Neuronal stem cell (in vitro differentiated cells): ENCODE measurements around the gene SLC22A17.

Source experiments
- DNase-seq: peaks from one replicate; pipeline ENCODE4 v3.0.0-alpha.2; 2013; ENCODE audit warnings: low spot score
- H2AFZ ChIP-seq: one replicate; pipeline ENCODE4 v1.6.1; 2013; ENCODE audit warnings: mild to moderate bottlenecking, low read length, inconsistent platforms
- H2AK5ac ChIP-seq: 2 replicates; pipeline ENCODE4 v1.6.1; 2013; ENCODE audit warnings: low read depth, mild to moderate bottlenecking, inconsistent platforms, low read length, moderate library complexity, mixed read lengths
- H2BK120ac ChIP-seq: 2 replicates; pipeline ENCODE4 v1.6.1; 2013; ENCODE audit warnings: low read depth, mild to moderate bottlenecking, inconsistent platforms, low read length, moderate library complexity, mixed read lengths
- H2BK12ac ChIP-seq: one replicate; pipeline ENCODE4 v1.6.1; 2013; ENCODE audit warnings: low read length, inconsistent platforms
- H2BK15ac ChIP-seq: 2 replicates; pipeline ENCODE4 v1.6.1; 2013; ENCODE audit warnings: mild to moderate bottlenecking, low read length, inconsistent platforms, mixed read lengths
- H2BK5ac ChIP-seq: one replicate; pipeline ENCODE4 v1.6.1; 2013; ENCODE audit warnings: inconsistent platforms, mild to moderate bottlenecking, low read length, moderate library complexity
- H3K14ac ChIP-seq: one replicate; pipeline ENCODE4 v1.6.1; 2013; ENCODE audit warnings: low read length, inconsistent platforms
- H3K18ac ChIP-seq: 2 replicates; pipeline ENCODE4 v1.6.1; 2013; ENCODE audit warnings: low read length, inconsistent platforms
- H3K23ac ChIP-seq: 2 replicates; pipeline ENCODE4 v1.6.1; 2013; ENCODE audit warnings: low read depth, mild to moderate bottlenecking, mixed read lengths, low read length, inconsistent platforms; ENCODE audit not compliant: poor library complexity
- H3K27ac ChIP-seq: replicated peaks from 3 replicates; pipeline ENCODE4 v1.5.1; 2013; ENCODE audit warnings: low read length, inconsistent platforms
- H3K27me3 ChIP-seq, 3 experiments: 2 replicates each; pipeline ENCODE4 v1.6.1; 2013; ENCODE audit warnings: low read length in 3 of 3, mild to moderate bottlenecking in 2 of 3, inconsistent platforms in 1 of 3, low read depth in 1 of 3, mixed read lengths in 1 of 3, moderate library complexity in 1 of 3; ENCODE audit not compliant: control insufficient read depth in 3 of 3, insufficient read depth in 3 of 3
- H3K36me3 ChIP-seq, 2 donors: replicated peaks in 1 of 2; 2 replicates each; pipeline ENCODE4 v1.6.1; 2013; ENCODE audit warnings: low read length in 2 of 2; ENCODE audit not compliant: control insufficient read depth in 2 of 2, insufficient read depth in 2 of 2
- H3K4ac ChIP-seq: 2 replicates; pipeline ENCODE4 v1.6.1; 2013; ENCODE audit warnings: inconsistent platforms, mild to moderate bottlenecking, low read length, moderate library complexity
- H3K4me1 ChIP-seq, 2 donors: 1 replicate in 1 of 2; 2 replicates in 1 of 2; pipeline ENCODE4 v1.6.1; 2013; ENCODE audit warnings: low read length in 2 of 2, low read depth in 1 of 2; ENCODE audit not compliant: control insufficient read depth in 2 of 2, insufficient read depth in 1 of 2
- H3K4me2 ChIP-seq: one replicate; pipeline ENCODE4 v1.6.1; 2013; ENCODE audit warnings: mild to moderate bottlenecking, low read length, inconsistent platforms; ENCODE audit not compliant: insufficient read depth, poor library complexity, severe bottlenecking
- H3K4me3 ChIP-seq, 2 donors: 2 replicates each; pipeline ENCODE4 v1.5.1; 2013; ENCODE audit warnings: low read length in 2 of 2, mild to moderate bottlenecking in 2 of 2, inconsistent platforms in 1 of 2, moderate library complexity in 1 of 2
- H3K79me1 ChIP-seq: one replicate; pipeline ENCODE4 v1.6.1; 2013; ENCODE audit warnings: low read depth, mild to moderate bottlenecking, inconsistent platforms, low read length, moderate library complexity
- H3K9ac ChIP-seq: one replicate; pipeline ENCODE4 v1.6.1; 2013; ENCODE audit warnings: mild to moderate bottlenecking, low read depth, low read length, inconsistent platforms; ENCODE audit not compliant: poor library complexity
- H3K9me3 ChIP-seq, 2 donors: replicated peaks in 1 of 2; 2 replicates each; pipeline versions ENCODE3 to v1.6.1; 2013; ENCODE audit warnings: low read length in 2 of 2, mild to moderate bottlenecking in 2 of 2, inconsistent platforms in 1 of 2, low read depth in 1 of 2, mixed read lengths in 1 of 2, moderate library complexity in 1 of 2; ENCODE audit not compliant: control insufficient read depth in 2 of 2, insufficient read depth in 1 of 2
- H4K8ac ChIP-seq: one replicate; pipeline ENCODE4 v1.6.1; 2013; ENCODE audit warnings: low read depth, mild to moderate bottlenecking, inconsistent platforms, low read length, moderate library complexity
- H4K91ac ChIP-seq: one replicate; pipeline ENCODE4 v1.6.1; 2013; ENCODE audit warnings: low read length, low read depth, mild to moderate bottlenecking, inconsistent platforms; ENCODE audit not compliant: poor library complexity
- WGBS, 2 donors: extraction: QIAGEN DNeasy Blood & Tissue Kit; methylation state at CpG; one replicate each; pipeline ENCODE4 v1.1.7; 2013; ENCODE audit warnings: missing lambda C conversion rate in 2 of 2, mixed read lengths in 1 of 2; ENCODE audit not compliant: insufficient read length in 2 of 2, insufficient replicate concordance in 1 of 2; ENCODE audit errors: extremely low coverage in 2 of 2; 5-methylcytosine and 5-hydroxymethylcytosine counted together

SLC22A17 gene

DNA sequence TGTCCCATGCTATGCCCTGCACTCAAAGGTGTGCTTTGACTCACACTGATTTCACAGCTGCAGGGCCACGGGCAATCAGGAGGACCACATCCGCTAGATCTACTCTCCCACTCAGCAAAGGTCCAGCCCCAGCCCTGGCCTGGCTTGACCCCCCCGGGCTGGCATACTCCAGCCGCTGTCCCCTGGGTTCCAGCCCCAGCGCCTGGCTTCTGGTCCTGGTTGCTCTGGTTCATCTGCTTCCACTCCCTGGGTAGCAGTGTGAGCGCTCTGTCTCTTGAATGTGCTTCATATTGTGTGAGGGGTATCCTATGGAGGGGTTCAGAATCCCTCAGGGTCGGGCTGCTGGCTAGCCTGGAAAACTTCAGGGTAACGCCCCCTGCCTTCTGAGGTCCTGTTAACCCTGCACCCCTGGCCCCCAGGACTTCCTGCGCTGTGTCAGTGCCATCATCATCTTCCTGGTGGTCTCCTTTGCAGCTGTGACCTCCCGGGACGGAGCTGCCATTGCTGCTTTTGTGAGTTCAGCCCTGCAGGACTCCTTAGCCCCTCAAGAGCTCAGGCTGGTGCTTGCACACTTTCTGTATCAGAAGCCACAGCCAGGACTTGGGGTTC is 26.0 kb upstream of the SLC22A17 start:
- no peak overlapping the region for H2BK12ac ChIP-seq
- peaks cover 0 to 11% of the 10 kb centered on the region in 2 donors for H3K4me1 ChIP-seq
- H2BK15ac ChIP-seq: no peak overlapping the region
- H2AFZ ChIP-seq: no peak overlapping the region
- no peak overlapping the region for H3K14ac ChIP-seq
- no peak overlapping the region for H3K9ac ChIP-seq
- H3K4me3 ChIP-seq: no peak overlapping the region
- no peak overlapping the region for H3K4me2 ChIP-seq
- no peak overlapping the region for H3K4ac ChIP-seq
- no peaks in the 10 kb centered on the region for H3K79me1 ChIP-seq
- H2BK120ac ChIP-seq: no peak overlapping the region
- WGBS, 2 donors: no CpG with 5 or more reads among the region's 11 CpGs
- H3K9me3 ChIP-seq: no peaks in the 10 kb centered on the region
- H3K23ac ChIP-seq: no peak overlapping the region
- DNase-seq: no peak
- no peak overlapping the region for H2BK5ac ChIP-seq
- no peak overlapping the region for H3K27ac ChIP-seq
- no peak overlapping the region for H4K91ac ChIP-seq
- H2AK5ac ChIP-seq: peak overlapping the region; percentile 91
- peak overlapping the region; percentile 5 for H3K18ac ChIP-seq
- H3K27me3 ChIP-seq: peaks cover 0 to 54% (median 0%) of the 10 kb centered on the region in 3 experiments
- no peak overlapping the region for H4K8ac ChIP-seq
- no peaks in the 10 kb centered on the region for H3K36me3 ChIP-seq

DNA sequence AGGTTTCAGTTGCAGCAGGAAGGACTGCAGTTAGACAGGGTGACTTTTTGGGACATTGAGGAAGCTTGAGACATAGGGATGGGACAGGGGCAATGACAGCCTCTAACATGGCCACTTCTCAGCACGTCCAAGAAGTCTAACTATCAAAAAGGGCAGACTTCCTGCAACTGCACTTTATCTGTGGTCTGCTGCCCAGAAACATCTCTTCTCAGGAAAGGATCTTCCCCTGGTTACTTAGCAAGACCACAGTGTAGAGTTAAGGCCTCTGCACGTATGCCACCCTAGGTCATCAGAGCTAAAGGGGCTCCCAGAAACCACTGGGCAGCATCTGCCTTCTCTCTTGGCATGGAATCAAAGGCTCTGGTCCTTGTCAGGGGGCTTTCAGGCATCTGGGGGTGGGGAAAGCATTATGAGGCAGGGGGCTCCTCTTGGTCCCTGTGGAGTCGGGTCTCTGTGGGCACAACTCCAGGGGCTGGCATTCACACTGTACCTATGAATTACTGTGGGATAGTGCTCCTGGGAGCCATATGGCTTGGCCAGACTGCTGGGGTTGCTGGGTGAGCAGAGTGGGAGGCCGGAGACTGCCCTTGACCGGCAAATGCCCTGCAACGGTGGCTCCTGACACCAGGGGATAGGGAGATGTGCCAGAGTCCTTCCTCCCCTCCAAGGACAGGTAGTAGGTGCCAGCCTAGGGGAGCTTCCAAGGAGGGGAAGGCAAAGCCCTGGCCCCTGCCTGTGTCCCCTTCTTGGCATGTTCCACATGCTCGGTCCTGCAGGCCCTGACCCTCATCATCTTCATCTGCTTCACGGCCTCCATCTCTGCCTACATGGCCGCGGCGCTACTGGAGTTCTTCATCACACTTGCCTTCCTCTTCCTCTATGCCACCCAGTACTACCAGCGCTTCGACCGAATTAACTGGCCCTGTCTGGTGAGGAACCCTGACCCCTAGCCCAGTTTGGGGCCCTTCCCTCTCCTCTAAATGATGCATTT is 25.2 kb upstream of the SLC22A17 start:
- H3K27ac ChIP-seq: no peak overlapping the region
- DNase-seq: no peak
- no peak overlapping the region for H3K9ac ChIP-seq
- no peak overlapping the region for H2BK15ac ChIP-seq
- H3K36me3 ChIP-seq: no peaks in the 10 kb centered on the region
- H3K27me3 ChIP-seq: peaks cover 0 to 59% (median 0%) of the 10 kb centered on the region in 3 experiments
- H2BK5ac ChIP-seq: no peak overlapping the region
- no peaks in the 10 kb centered on the region for H3K9me3 ChIP-seq
- H3K4me2 ChIP-seq: no peak overlapping the region
- H3K23ac ChIP-seq: no peak overlapping the region
- H2AFZ ChIP-seq: no peak overlapping the region
- no peak overlapping the region for H2BK12ac ChIP-seq
- H4K91ac ChIP-seq: no peak overlapping the region
- no peak overlapping the region for H4K8ac ChIP-seq
- no CpG with 5 or more reads among the region's 14 CpGs for WGBS, 2 donors
- peak overlapping the region; percentile 2 for H3K14ac ChIP-seq
- peak overlapping the region; percentile 63 for H3K18ac ChIP-seq
- H3K4ac ChIP-seq: no peak overlapping the region
- peak overlapping the region; percentile 41 for H2AK5ac ChIP-seq
- H3K4me1 ChIP-seq: peaks cover 0 to 11% of the 10 kb centered on the region in 2 donors
- H3K79me1 ChIP-seq: no peaks in the 10 kb centered on the region
- H2BK120ac ChIP-seq: no peak overlapping the region
- no peak overlapping the region for H3K4me3 ChIP-seq

DNA sequence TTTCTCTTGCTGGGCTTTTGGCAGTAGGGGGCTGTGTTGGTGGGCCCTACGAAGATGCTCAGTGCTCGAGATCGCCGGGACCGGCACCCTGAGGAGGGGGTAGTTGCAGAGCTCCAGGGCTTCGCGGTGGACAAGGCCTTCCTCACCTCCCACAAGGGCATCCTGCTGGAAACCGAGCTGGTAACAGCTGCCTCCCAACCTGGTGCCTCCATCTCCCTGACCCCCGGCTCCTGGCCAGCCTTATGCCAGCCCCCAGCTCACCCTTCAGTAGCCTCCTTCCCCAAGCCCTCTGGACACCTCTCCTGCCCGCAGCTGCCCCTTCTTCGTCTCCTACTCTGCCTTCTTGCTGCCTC is 24.5 kb upstream of the SLC22A17 start:
- Histone ChIP-seq H3K9ac (peak overlapping the region; percentile 80), H4K91ac (no peak overlapping the region), H3K23ac (no peak overlapping the region), H2BK12ac (no peak overlapping the region), H3K36me3 (no peaks in the 10 kb centered on the region), H2AK5ac (peak overlapping the region; percentile 41), H3K79me1 (no peaks in the 10 kb centered on the region), H3K27me3 (peaks cover 0 to 59% (median 0%) of the 10 kb centered on the region in 3 experiments), H3K4me3 (no peak overlapping the region), H2AFZ (peak overlapping the region; percentile 66), H3K18ac (peak overlapping the region; percentile 63), H2BK5ac (no peak overlapping the region), H3K4me1 (peaks cover 0 to 11% of the 10 kb centered on the region in 2 donors), H3K4me2 (no peak overlapping the region), H3K9me3 (no peaks in the 10 kb centered on the region), H3K27ac (no peak overlapping the region), H3K4ac (no peak overlapping the region), H3K14ac (peak overlapping the region; percentile 2), H4K8ac (peak overlapping the region; percentile 67), H2BK15ac (peak overlapping the region; percentile 61), H2BK120ac (no peak overlapping the region)
- no peak for DNase-seq
- no CpG with 5 or more reads among the region's 11 CpGs for whole genome bisulfite sequencing, 2 donors
